HepG2 (cell line): ENCODE data around the gene FAM171A2. TPM values are rescaled to one million over a fixed set of nuclear protein-coding genes. Genes with fewer than 3 reads are reported as not detected.

ENCODE experiments used
- AGO2 ChIP-seq: fragments of 200-400 bp; formaldehyde crosslinking; optimal IDR thresholded peaks from 2 replicates; pipeline ENCODE3; 2017; ENCODE audit warnings: mild to moderate bottlenecking, low read depth, low read length, moderate library complexity
- ARHGAP35 ChIP-seq: sonication (generic); formaldehyde crosslinking; IDR thresholded peaks from 2 replicates; pipeline ENCODE4 v1.9.0; 2022; ENCODE audit warnings: mild to moderate bottlenecking, inconsistent platforms, moderate library complexity, missing genetic modification reagents, borderline replicate concordance
- CCAR2 ChIP-seq: fragments of 200-400 bp; formaldehyde crosslinking; optimal IDR thresholded peaks from 2 replicates; pipeline ENCODE3; 2018; ENCODE audit warnings: low read depth, mild to moderate bottlenecking, low read length, moderate library complexity
- CCDC6 ChIP-seq: sonication (generic); formaldehyde crosslinking; IDR thresholded peaks from 2 replicates; pipeline ENCODE4 v1.8.1; 2022; ENCODE audit warnings: mild to moderate bottlenecking, missing genetic modification reagents, moderate library complexity
- MAFF ChIP-seq: IDR thresholded peaks from 2 replicates; pipeline ENCODE4 v1.6.1; 2011; ENCODE audit warnings: low read depth, low read length, improper control_type of control experiment
- SKI ChIP-seq: fragments of 450-650 bp; IDR thresholded peaks from one replicate; pipeline ENCODE4 v1.6.1; 2018; ENCODE audit warnings: mild to moderate bottlenecking; ENCODE audit not compliant: partially characterized antibody
- TP53 ChIP-seq: sonication (generic); formaldehyde crosslinking; conservative IDR thresholded peaks from 2 replicates; pipeline ENCODE4 v1.4.0; 2020; ENCODE audit warnings: missing genetic modification reagents
- XRCC5 ChIP-seq: fragments of 200-400 bp; formaldehyde crosslinking; optimal IDR thresholded peaks from 2 replicates; pipeline ENCODE3; 2017; ENCODE audit warnings: mild to moderate bottlenecking, low read length
- ZNF234 ChIP-seq: sonication (generic); formaldehyde crosslinking; conservative IDR thresholded peaks from 2 replicates; pipeline ENCODE4 v1.5.1; 2020; ENCODE audit warnings: mild to moderate bottlenecking, missing genetic modification reagents
- ZNF441 ChIP-seq: sonication (generic); formaldehyde crosslinking; IDR thresholded peaks from 2 replicates; pipeline ENCODE4 v1.7.0; 2021; ENCODE audit warnings: missing genetic modification reagents, borderline replicate concordance
- ZNF468 ChIP-seq: sonication (generic); formaldehyde crosslinking; IDR thresholded peaks from 2 replicates; pipeline ENCODE4 v1.8.0; 2022; ENCODE audit warnings: mild to moderate bottlenecking, moderate library complexity, missing genetic modification reagents
- ZNF484 ChIP-seq: sonication (generic); formaldehyde crosslinking; IDR thresholded peaks from 2 replicates; pipeline ENCODE4 v1.5.1; 2020; ENCODE audit warnings: mild to moderate bottlenecking, low read depth, missing genetic modification reagents, borderline replicate concordance
- polyA plus RNA-seq, 8 experiments: library from polyadenylated mRNA; depleted of rRNA in 3 of 8; stranded (reverse) in 7 of 8; unstranded in 1 of 8; fragments of >200 nt; fragmentation: Illumina TruSeq in 4 of 8; extraction: Trizol in 4 of 8; gene quantifications; 2 replicates each; pipeline versions ENCODE4 v1.2.1 to v1.2.3, GENCODE V29; 2011 to 2016; ENCODE audit warnings: low read depth in 4 of 8, missing spikeins in 1 of 8, mixed read lengths in 1 of 8; ENCODE audit not compliant: insufficient read depth in 1 of 8
- total RNA-seq, 5 experiments: library from RNA; depleted of rRNA; stranded (reverse); fragments of >200 nt; fragmentation: Illumina TruSeq; extraction: Trizol; gene quantifications; 2 replicates each; pipeline ENCODE4 v1.2.3, GENCODE V29; 2016; ENCODE audit warnings: low read depth in 1 of 5
- TF ChIP-seq, protein P1 (sequence below): sonication (generic); formaldehyde crosslinking; IDR thresholded peaks from 2 replicates; pipeline ENCODE4 v1.4.0; 2020; ENCODE audit warnings: mild to moderate bottlenecking, missing genetic modification reagents, borderline replicate concordance
- TF ChIP-seq, protein P2 (sequence below): sonication (generic); formaldehyde crosslinking; IDR thresholded peaks from 2 replicates; pipeline ENCODE4 v1.9.0; 2022; ENCODE audit warnings: low read depth, missing genetic modification reagents
- TF ChIP-seq, protein P3 (sequence below): sonication (generic); formaldehyde crosslinking; IDR thresholded peaks from 2 replicates; pipeline ENCODE4 v1.4.0; 2020; ENCODE audit warnings: missing genetic modification reagents
- TF ChIP-seq, protein P4 (sequence below): sonication (generic); formaldehyde crosslinking; IDR thresholded peaks from 2 replicates; pipeline ENCODE4 v1.5.0; 2020; ENCODE audit warnings: mild to moderate bottlenecking, missing genetic modification reagents, moderate library complexity
- TF ChIP-seq, protein P5 (sequence below): IDR thresholded peaks from 2 replicates; pipeline ENCODE4 v1.6.1; 2012; ENCODE audit warnings: inconsistent platforms

Gene FAM171A2
- total and polyA plus RNA-seq, 2 of the 13 experiments (the other 11 are each of a cell fraction or from before 2014, with no cell fraction given), result 1.8 to 3.6 TPM

DNA sequence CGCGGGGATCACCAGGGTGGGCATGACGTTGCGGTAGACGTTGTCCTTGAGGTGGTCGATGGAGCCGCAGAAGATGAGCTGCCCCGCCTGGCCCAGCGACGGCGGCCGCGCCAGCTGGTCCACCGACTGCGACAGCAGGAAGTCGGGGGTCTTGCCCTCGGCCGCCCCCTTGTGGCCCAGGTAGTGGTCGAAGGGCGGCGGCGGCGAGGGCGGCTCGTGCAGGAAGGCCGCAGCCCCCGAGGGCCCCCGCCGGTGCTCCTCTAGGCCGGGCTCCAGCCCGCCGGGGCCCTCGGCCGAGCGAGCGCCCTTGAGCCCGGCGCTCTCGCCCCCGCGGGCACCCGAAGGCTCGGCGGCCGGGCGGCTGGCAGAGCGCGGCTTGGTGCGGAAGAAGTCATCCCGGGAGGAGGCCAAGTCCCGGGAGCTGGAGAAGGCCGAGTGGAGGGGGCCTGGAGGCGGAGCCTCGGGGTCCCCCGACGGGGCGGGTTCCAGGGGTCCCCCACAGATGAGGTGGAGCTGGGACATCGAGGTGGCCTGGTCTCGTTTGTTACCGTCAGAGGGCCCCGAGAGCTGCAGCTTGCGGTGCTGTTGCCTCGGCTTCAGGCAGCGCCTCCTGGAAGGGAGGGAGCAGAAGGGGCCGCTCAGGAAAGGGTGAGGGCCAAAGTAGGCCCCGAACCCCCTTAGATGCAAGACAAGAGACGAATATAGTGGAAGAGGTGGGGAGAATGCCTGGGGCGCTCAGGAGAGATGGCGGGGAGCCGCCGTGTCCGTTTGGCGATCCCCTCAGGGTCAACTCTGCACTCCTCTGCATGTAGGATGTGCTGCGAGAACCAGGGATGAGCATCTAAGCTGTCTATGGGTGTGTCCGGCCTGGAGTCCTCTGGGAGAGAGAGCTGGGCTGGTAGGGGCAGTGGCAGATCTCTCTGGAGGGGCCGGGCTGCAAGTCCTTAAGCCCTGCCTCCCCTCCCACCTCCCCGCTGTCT, 8.8 kb downstream of the FAM171A2 start (continued):
- TF ChIP-seq, protein P1, sequence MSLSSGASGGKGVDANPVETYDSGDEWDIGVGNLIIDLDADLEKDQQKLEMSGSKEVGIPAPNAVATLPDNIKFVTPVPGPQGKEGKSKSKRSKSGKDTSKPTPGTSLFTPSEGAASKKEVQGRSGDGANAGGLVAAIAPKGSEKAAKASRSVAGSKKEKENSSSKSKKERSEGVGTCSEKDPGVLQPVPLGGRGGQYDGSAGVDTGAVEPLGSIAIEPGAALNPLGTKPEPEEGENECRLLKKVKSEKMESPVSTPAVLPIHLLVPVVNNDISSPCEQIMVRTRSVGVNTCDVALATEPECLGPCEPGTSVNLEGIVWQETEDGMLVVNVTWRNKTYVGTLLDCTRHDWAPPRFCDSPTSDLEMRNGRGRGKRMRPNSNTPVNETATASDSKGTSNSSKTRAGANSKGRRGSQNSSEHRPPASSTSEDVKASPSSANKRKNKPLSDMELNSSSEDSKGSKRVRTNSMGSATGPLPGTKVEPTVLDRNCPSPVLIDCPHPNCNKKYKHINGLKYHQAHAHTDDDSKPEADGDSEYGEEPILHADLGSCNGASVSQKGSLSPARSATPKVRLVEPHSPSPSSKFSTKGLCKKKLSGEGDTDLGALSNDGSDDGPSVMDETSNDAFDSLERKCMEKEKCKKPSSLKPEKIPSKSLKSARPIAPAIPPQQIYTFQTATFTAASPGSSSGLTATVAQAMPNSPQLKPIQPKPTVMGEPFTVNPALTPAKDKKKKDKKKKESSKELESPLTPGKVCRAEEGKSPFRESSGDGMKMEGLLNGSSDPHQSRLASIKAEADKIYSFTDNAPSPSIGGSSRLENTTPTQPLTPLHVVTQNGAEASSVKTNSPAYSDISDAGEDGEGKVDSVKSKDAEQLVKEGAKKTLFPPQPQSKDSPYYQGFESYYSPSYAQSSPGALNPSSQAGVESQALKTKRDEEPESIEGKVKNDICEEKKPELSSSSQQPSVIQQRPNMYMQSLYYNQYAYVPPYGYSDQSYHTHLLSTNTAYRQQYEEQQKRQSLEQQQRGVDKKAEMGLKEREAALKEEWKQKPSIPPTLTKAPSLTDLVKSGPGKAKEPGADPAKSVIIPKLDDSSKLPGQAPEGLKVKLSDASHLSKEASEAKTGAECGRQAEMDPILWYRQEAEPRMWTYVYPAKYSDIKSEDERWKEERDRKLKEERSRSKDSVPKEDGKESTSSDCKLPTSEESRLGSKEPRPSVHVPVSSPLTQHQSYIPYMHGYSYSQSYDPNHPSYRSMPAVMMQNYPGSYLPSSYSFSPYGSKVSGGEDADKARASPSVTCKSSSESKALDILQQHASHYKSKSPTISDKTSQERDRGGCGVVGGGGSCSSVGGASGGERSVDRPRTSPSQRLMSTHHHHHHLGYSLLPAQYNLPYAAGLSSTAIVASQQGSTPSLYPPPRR (CRISPR knock-in tag), result no peak
- TF ChIP-seq ZNF234 (no peak), ZNF468 (CRISPR knock-in tag) (no peak), SKI (peak; percentile 50), ARHGAP35 (CRISPR knock-in tag) (no peak), TP53 (CRISPR knock-in tag) (no peak), AGO2 (no peak), CCDC6 (CRISPR knock-in tag) (no peak), CCAR2 (no peak), ZNF484 (CRISPR knock-in tag) (no peak), XRCC5 (peak; percentile 86), ZNF441 (CRISPR knock-in tag) (no peak), MAFF (no peak)
- TF ChIP-seq, protein P2, sequence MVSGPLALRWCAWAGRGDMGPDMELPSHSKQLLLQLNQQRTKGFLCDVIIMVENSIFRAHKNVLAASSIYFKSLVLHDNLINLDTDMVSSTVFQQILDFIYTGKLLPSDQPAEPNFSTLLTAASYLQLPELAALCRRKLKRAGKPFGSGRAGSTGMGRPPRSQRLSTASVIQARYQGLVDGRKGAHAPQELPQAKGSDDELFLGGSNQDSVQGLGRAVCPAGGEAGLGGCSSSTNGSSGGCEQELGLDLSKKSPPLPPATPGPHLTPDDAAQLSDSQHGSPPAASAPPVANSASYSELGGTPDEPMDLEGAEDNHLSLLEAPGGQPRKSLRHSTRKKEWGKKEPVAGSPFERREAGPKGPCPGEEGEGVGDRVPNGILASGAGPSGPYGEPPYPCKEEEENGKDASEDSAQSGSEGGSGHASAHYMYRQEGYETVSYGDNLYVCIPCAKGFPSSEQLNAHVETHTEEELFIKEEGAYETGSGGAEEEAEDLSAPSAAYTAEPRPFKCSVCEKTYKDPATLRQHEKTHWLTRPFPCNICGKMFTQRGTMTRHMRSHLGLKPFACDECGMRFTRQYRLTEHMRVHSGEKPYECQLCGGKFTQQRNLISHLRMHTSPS (CRISPR knock-in tag), result no peak
- TF ChIP-seq, protein P3, sequence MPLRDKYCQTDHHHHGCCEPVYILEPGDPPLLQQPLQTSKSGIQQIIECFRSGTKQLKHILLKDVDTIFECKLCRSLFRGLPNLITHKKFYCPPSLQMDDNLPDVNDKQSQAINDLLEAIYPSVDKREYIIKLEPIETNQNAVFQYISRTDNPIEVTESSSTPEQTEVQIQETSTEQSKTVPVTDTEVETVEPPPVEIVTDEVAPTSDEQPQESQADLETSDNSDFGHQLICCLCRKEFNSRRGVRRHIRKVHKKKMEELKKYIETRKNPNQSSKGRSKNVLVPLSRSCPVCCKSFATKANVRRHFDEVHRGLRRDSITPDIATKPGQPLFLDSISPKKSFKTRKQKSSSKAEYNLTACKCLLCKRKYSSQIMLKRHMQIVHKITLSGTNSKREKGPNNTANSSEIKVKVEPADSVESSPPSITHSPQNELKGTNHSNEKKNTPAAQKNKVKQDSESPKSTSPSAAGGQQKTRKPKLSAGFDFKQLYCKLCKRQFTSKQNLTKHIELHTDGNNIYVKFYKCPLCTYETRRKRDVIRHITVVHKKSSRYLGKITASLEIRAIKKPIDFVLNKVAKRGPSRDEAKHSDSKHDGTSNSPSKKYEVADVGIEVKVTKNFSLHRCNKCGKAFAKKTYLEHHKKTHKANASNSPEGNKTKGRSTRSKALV, result 0 out of 2 replicates have a peak, but pooled peaks have one; percentile 37
- TF ChIP-seq, protein P4, sequence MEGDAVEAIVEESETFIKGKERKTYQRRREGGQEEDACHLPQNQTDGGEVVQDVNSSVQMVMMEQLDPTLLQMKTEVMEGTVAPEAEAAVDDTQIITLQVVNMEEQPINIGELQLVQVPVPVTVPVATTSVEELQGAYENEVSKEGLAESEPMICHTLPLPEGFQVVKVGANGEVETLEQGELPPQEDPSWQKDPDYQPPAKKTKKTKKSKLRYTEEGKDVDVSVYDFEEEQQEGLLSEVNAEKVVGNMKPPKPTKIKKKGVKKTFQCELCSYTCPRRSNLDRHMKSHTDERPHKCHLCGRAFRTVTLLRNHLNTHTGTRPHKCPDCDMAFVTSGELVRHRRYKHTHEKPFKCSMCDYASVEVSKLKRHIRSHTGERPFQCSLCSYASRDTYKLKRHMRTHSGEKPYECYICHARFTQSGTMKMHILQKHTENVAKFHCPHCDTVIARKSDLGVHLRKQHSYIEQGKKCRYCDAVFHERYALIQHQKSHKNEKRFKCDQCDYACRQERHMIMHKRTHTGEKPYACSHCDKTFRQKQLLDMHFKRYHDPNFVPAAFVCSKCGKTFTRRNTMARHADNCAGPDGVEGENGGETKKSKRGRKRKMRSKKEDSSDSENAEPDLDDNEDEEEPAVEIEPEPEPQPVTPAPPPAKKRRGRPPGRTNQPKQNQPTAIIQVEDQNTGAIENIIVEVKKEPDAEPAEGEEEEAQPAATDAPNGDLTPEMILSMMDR, result peak; percentile 87
- TF ChIP-seq, protein P5, sequence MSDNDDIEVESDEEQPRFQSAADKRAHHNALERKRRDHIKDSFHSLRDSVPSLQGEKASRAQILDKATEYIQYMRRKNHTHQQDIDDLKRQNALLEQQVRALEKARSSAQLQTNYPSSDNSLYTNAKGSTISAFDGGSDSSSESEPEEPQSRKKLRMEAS, result peak; percentile 70
